ENCODE results near the gene LRP5.
"Not testable (repeated sequence)": the region's sequence is repeated elsewhere in the genome, so short reads cannot be mapped to it uniquely, and the experiment has no call there.

LRP5 gene

GRCh38 chr11:68282141-68282860 lies 30.1 kb upstream of the LRP5 start:
- H2AFZ ChIP-seq = peak overlapping the region; percentile 56
- H3K9ac ChIP-seq = no peak overlapping the region
- H3K27me3 ChIP-seq (ENCODE audit: control insufficient read depth, insufficient read depth, low read length) = no peaks in the 10 kb centered on the region
- H3K4me1 ChIP-seq = no peaks in the 10 kb centered on the region
- no peaks in the 10 kb centered on the region for H3K79me2 ChIP-seq
- H3K4me2 ChIP-seq (ENCODE audit: low read length) = peak overlapping the region; percentile 33
- no peak overlapping the region for H3K4me3 ChIP-seq (ENCODE audit: low read depth, low read length)
- TF ChIP-seq CTCF (IDR thresholded peaks at IDR 0.05) = no peak
- no peaks in the 10 kb centered on the region for H3K36me3 ChIP-seq (ENCODE audit: control insufficient read depth, insufficient read depth, low read length)
- peak overlapping the region; percentile 15 for H3K27ac ChIP-seq
- H3K9me3 ChIP-seq (ENCODE audit: control insufficient read depth, low read length) = no peaks in the 10 kb centered on the region

GRCh38 chr11:68282861-68283230 lies 29.5 kb upstream of the LRP5 start:
- H3K4me1 ChIP-seq = no peaks in the 10 kb centered on the region
- H3K4me2 ChIP-seq (ENCODE audit: low read length) = no peak overlapping the region
- no peak overlapping the region for H2AFZ ChIP-seq
- no peaks in the 10 kb centered on the region for H3K9me3 ChIP-seq (ENCODE audit: control insufficient read depth, low read length)
- H3K4me3 ChIP-seq (ENCODE audit: low read depth, low read length) = no peak overlapping the region
- no peak for TF ChIP-seq CTCF (IDR thresholded peaks at IDR 0.05)
- no peak overlapping the region for H3K27ac ChIP-seq
- no peak overlapping the region for H3K9ac ChIP-seq
- no peaks in the 10 kb centered on the region for H3K27me3 ChIP-seq (ENCODE audit: control insufficient read depth, insufficient read depth, low read length)
- no peaks in the 10 kb centered on the region for H3K79me2 ChIP-seq
- H3K36me3 ChIP-seq (ENCODE audit: control insufficient read depth, insufficient read depth, low read length) = no peaks in the 10 kb centered on the region

- H3K27me3 ChIP-seq (ENCODE audit: control insufficient read depth, insufficient read depth, low read length); H3K9ac ChIP-seq; H3K4me2 ChIP-seq (ENCODE audit: low read length); H3K27ac ChIP-seq; H3K36me3 ChIP-seq (ENCODE audit: control insufficient read depth, insufficient read depth, low read length); H3K9me3 ChIP-seq (ENCODE audit: control insufficient read depth, low read length); H2AFZ ChIP-seq; H3K4me3 ChIP-seq (ENCODE audit: low read depth, low read length); H3K79me2 ChIP-seq; H3K4me1 ChIP-seq: not testable (repeated sequence)
These were observed 27.8 kb upstream of the LRP5 start for GRCh38 chr11:68284588-68284987.

- H3K27ac ChIP-seq = no peak overlapping the region
- H3K4me2 ChIP-seq (ENCODE audit: low read length) = no peak overlapping the region
- no peak for TF ChIP-seq CTCF (IDR thresholded peaks at IDR 0.05)
- no peak overlapping the region for H2AFZ ChIP-seq
- no peak overlapping the region for H3K4me3 ChIP-seq (ENCODE audit: low read depth, low read length)
- no peak overlapping the region for H3K9ac ChIP-seq
- no peaks in the 10 kb centered on the region for H3K9me3 ChIP-seq (ENCODE audit: control insufficient read depth, low read length)
- no peaks in the 10 kb centered on the region for H3K4me1 ChIP-seq
- H3K27me3 ChIP-seq (ENCODE audit: control insufficient read depth, insufficient read depth, low read length) = no peaks in the 10 kb centered on the region
- H3K79me2 ChIP-seq = no peaks in the 10 kb centered on the region
- H3K36me3 ChIP-seq (ENCODE audit: control insufficient read depth, insufficient read depth, low read length) = no peaks in the 10 kb centered on the region
These were observed 25.0 kb upstream of the LRP5 start for GRCh38 chr11:68287419-68287818.

GRCh38 chr11:68289456-68289855 lies 22.9 kb upstream of the LRP5 start:
- no peak overlapping the region for H3K4me2 ChIP-seq (ENCODE audit: low read length)
- H3K36me3 ChIP-seq (ENCODE audit: control insufficient read depth, insufficient read depth, low read length) = no peaks in the 10 kb centered on the region
- no peak overlapping the region for H3K27ac ChIP-seq
- H2AFZ ChIP-seq = no peak overlapping the region
- no peaks in the 10 kb centered on the region for H3K4me1 ChIP-seq
- no peak overlapping the region for H3K4me3 ChIP-seq (ENCODE audit: low read depth, low read length)
- no peaks in the 10 kb centered on the region for H3K9me3 ChIP-seq (ENCODE audit: control insufficient read depth, low read length)
- no peak for TF ChIP-seq CTCF (IDR thresholded peaks at IDR 0.05)
- no peaks in the 10 kb centered on the region for H3K79me2 ChIP-seq
- H3K27me3 ChIP-seq (ENCODE audit: control insufficient read depth, insufficient read depth, low read length) = no peaks in the 10 kb centered on the region
- no peak overlapping the region for H3K9ac ChIP-seq
